ENCODE measurements around the gene MS4A18.

GRCh38 chr11:60785136-60785535 lies 60.6 kb downstream of the MS4A18 start, which contains the start of gene MS4A10:
- TF ChIP-seq EGR1 (IDR thresholded peaks at IDR 0.05): no peak
- TF ChIP-seq TAF1 (IDR thresholded peaks at IDR 0.05; ENCODE audit: low read depth): no peak
- TF ChIP-seq MAX (IDR thresholded peaks at IDR 0.05): no peak
- TF ChIP-seq TCF12 (IDR thresholded peaks at IDR 0.05; ENCODE audit: low read depth): no peak
- no peak for TF ChIP-seq REST (IDR thresholded peaks at IDR 0.05; ENCODE audit: low read depth)
- no peak for TF ChIP-seq RAD21 (IDR thresholded peaks at IDR 0.05; ENCODE audit: low read depth)
- TF ChIP-seq CEBPB (IDR thresholded peaks at IDR 0.05): no peak
- TF ChIP-seq NFIC (IDR thresholded peaks at IDR 0.05): no peak
- TF ChIP-seq YY1 (IDR thresholded peaks at IDR 0.05; ENCODE audit: low read depth): no peak

Data from Ishikawa (cell line).